ENCODE measurements around the gene SHOC2.

The SHOC2 gene

DNA sequence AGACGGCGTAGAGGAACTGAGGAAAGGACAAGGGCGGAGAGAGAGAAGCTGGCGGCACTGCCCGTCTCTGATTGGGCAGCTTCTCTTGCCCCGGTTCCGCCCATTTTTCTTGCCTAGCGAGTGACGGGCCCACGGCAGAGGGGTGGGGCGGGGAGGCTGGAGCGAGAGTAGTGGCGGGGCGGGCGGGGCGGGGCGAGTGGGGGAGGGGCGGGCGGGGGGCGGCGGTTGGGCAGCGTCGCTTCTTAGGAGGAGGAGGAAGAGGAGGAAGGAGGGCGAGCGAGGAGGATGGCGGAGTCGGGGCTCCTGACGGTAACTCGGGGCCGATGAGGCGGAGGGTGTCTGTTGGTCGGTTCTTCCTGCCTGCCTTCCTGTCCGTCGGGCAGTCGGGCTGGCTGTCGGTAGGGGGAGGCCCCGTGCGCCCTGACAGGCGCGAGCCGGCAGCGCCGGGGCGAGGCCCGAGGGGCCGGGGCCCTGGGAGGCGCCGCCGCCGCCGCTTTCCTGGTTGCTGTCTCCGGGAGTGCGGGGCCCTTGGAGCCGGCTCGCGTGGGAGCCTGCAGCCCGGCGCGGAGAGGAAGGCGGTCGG, at the start of gene SHOC2:
Gene SHOC2 (plus strand): TSS at position 256 of the 583 bp plus-strand sequence. CDS start 44,755 bp downstream, outside the sequence.
- peak; percentile 82 for DNase-seq (ENCODE audit: low spot score)

DNA sequence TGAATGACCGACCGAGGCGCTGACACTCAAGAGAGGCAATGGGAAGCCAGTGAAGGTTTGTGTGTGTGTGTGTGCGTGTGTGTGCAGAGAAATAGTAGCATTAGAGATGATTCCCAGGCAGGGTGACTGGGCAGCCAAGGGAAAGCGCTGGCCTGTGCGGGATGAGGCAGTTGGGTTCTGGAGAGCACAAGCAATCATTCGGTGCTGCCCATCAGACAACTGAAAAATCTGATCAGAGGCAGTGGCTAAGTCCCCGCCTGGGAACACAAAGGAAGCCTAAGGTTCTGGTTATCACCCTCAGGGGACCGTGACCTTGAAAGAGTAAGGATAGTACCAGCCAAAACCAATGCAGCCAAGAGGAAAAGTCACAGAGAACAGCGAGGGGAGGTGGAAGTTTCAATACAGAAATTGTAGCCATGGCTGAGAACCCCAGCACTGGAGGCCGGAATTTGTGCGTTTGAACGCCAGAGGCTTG, 48.5 kb upstream of the SHOC2 start:
- no peak for DNase-seq (ENCODE audit: low spot score)

DNA sequence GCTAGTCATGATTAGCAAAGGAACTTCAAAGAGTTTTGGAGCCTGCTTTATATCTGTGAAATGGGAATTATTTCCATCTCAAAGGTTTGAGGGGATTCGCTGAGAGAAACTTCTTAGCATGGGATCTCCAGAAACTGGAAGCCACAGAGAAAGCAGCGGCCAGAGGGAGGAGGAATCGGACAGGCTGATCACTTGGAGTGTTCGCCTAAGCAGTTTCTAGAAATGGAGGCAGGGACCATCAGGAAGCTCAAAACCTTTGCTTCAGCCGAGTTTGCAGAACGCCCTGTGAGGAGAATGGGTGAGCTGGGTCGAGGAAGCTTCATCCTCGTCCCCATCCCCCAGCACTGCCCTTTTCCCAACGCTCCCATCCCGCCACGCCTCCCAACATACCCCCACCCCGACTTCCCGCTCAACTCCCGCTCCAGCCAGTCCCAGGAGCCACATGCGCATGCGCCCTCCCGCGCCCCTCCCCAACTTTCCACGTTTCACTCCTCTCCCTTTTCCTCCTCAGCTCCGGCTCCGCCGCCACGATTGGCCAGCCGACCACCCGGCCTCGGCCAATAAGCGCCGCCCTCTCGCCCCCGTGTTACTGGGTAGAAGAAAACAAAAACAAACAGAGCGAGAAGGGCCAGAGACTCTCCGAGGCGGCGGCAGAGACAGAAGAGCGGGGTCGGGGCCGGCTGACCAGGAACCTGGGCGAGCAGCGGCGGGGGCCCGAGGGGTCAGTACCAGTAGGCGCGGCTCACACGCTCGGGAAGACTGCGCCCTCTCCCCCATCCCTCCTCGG, 47.9 kb upstream of the SHOC2 start, which contains the start of gene PDCD4:
Gene PDCD4 (plus strand): TSS at position 631 of the 787 bp plus-strand sequence. CDS start 4,100 bp downstream, outside the sequence.
- peak; percentile 88 for DNase-seq (ENCODE audit: low spot score)

DNA sequence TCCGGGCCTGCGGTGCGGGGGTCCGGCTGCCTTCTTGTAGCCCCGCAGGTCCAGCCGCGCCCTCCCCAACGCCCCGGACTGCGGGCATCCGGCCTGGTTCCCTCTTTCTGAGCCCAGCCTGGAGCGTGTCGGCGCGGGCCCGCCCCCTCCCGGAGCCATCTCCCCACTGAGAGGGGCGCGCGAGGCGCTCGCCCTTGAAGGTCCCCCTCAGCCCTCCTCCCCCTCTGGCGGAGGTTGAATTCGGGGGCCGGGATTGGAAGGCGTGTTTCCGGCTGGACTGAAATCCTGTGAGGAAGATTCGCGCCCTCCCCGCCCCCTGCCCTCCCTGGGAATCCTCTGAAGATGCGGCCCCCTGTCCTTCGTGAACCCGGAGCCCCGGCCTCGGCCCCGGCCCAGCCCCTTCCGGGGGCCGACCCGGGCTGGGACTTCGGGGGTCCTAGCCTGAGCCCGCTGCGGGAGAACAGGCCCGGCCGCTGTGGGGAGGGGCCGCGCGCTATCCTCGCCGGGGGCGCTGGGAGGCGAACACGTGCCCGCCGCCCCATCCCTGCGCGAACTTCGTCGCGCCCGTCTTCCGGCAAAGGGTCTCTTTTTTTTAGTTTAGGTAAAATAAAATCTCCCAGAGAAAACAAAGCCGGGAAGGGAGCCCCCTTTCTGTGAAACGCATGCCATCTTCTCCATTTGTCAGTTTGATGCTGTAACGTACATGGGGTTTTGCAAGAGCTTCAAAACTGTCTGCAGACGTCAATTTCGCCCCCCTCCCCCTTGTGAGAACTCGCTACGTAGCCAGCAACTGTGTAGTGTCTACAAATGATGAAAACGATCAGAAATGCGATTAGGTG, 47.0 kb upstream of the SHOC2 start:
- DNase-seq (ENCODE audit: low spot score) = peak; percentile 40

DNA sequence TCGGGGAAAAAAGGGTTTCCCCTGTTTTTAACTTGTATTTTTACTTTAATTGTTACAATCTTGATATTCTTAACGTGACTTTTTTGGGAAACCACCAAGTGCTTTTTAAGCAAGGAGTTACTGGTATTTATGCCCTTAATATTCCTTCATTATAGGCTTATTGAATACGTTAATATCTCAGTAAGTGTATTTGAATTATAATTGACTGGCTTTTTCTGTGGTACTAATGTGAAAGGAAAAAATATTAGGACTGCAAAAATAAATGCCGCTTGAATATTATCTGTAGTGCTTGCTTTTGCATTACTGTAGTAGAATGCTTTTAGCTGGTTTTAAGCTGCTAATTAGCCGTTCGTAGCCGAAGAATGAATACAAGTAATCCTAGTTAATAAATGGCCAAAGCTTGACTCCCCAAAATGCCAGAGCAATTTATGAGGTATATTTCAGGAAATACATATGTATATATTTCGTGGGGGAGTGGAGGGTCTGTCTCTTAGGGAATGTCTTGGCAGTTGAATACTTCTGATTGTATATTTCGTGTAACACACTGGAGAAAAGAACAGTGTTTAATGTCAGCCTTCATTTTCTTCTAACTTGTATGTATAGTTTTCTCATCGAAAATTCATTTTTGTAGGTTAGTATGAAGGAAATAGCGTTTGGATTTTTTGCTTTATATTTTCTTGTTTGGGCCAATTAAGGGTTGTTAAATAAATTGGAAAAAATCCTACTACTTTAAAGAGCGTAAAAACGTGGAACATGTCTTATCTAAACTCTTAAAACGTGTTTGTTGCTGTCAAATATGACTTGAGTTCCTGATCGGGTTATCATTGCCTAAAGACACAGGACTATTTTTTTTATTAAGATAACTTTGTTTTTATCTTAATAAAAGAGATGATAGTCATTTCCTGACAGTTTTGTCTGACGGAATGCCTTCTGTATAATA, 46.1 kb upstream of the SHOC2 start:
- DNase-seq (ENCODE audit: low spot score) = no peak

DNA sequence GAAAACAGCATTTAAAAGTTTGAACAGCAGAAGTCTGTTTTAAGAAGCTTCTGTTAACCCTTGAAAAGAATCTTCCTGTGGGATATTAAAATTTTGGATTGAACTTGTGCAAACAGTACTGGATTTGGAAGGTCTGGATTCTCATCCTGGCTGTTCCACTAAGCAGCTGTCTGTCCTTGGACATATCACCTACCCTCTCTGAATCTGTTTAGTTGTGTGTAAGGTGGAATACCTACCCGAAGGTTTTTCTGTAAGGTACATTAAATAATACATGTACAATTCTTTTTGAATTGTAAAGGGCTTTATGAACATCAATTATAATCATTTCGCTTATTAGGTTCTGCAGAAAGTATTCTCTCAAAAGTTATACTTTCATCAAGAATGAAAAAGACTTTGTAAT, 45.5 kb upstream of the SHOC2 start:
- DNase-seq (ENCODE audit: low spot score) = no peak

DNA sequence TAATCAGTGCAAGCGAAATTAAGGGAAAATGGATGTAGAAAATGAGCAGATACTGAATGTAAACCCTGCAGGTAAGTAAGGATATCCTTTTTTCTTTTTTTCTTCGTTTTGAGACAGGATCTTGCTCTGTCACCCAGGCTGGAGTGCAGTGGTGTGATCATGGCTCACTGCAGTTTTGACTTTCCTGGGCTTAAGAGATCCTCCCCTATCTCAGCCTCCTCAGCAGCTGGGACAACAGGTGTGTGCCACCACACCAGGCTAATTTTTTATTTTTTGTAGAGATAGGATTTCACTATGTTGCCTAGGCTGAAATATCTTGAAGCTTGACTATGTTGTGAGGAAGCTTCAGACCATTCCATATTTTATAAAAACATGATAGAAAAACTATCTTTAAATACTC, 43.4 kb upstream of the SHOC2 start:
- no peak for DNase-seq (ENCODE audit: low spot score)

DNA sequence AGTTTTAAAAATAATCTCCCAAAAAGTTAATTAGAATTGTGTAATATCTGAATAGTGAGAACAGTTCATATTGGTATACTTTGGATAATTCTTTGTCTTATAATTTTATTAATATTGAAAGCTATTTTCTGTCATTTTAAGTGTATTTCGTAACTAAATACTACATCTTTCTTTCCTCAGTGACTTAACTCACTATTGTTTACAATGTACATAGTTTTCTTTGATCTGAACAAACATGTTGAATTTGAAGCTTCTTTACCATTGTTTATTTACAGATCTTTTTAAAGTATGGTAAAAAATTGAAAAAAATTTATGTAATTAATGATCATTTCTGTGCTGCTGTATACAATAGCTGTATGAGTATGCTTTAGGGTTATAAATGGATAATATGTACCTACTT, 42.6 kb upstream of the SHOC2 start:
- DNase-seq (ENCODE audit: low spot score) = no peak

DNA sequence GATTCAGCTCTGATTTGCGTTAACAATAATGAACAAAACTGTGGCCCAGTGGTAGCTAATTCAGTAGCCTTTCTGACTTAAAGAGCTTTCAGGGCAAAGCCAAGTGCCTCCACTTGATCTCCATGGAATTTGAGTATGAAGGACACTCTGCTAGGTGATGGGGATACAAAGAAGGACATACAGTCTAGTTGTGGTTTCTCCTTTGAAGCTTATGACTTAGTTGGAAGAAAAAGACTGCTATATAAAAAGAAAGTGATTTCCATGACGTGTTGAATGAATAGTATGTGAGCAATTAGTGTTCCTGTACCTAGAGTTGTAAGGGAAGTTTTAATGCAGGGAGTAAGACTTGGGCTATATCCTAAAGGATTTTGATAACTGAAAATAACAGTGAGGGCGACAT, 39.4 kb upstream of the SHOC2 start:
- no peak for DNase-seq (ENCODE audit: low spot score)

DNA sequence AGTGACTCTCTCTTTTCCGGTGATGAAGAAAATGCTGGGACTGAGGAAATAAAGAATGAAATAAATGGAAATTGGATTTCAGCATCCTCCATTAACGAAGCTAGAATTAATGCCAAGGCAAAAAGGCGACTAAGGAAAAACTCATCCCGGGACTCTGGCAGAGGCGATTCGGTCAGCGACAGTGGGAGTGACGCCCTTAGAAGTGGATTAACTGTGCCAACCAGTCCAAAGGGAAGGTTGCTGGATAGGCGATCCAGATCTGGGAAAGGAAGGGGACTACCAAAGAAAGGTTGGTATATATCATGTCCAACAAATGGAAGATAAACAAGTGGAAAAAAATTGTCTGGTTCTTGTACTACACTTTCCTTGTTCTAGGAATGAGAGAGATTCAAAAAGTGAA, 38.2 kb upstream of the SHOC2 start:
- no peak for DNase-seq (ENCODE audit: low spot score)

DNA sequence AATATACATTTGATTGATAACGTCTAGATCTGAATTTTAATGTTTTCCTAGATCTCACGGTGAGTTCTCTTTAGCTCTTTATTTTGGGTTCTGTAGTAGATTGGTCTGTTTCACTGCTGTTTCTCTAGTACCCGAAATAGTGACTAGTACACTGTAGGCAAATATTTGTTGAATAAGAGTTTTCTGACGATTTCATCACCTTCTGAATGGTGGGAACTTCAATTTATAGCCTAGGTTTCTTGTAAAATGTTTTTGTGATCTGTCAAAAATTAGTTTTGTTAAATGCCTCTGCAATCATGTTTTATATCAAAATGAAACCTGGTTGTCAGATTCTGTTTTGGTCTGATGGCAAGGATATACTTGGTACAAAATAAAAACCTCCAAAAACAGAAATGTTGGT, 37.5 kb upstream of the SHOC2 start:
- no peak for DNase-seq (ENCODE audit: low spot score)

DNA sequence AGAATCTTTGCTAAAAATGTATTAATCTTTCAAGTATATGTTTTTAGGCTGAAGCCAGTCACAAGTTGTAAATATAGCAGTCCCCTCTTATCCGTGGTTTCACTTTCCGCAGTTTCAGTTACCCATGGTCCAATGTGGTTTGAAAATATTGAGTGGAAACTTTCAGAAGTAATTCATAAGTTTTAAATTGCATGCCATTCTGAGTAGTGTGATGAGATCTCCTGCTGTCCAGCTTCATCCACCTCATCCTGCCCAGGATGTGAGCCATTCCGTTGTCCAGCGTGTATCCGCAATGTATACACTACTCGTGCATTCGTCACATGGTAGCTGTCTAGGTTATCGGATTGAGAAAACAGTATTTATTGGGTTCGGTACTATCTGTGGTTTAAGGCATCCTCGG, 35.5 kb upstream of the SHOC2 start:
- no peak for DNase-seq (ENCODE audit: low spot score)

DNA sequence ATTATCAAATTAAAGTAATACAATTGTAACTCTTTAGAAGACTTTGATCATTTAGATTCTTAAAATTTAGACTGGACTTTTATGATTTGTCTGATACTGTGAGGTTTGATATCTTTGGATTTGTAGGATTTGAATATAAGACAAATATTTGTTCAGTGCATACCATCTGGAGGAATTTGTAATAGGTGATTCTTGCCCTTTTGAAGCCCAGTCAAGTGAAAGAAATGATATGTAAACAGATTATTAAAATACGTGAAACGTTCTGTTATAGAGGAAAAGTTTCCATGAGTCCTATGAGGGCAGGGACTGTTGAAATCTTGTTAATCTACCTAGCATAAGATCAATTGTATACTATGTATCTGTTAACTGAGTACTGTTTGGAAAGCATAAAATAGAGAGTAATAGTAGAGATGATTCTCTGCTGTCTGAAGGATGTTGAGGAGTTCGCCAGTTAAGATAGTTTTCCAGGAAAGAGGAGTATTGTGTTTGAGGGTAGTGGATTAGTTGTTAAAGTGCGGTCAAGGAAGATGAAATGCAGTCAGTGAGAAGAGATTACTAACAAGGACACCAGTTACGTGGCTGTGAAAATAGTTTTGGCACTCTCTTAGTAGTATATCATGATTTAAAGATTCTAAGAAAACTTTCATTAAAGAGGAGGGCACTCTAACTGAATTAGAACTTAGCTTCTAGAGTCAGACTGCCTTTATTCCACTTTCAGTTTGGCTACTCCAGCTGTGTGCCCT, 33.3 kb upstream of the SHOC2 start:
- DNase-seq (ENCODE audit: low spot score) = no peak

DNA sequence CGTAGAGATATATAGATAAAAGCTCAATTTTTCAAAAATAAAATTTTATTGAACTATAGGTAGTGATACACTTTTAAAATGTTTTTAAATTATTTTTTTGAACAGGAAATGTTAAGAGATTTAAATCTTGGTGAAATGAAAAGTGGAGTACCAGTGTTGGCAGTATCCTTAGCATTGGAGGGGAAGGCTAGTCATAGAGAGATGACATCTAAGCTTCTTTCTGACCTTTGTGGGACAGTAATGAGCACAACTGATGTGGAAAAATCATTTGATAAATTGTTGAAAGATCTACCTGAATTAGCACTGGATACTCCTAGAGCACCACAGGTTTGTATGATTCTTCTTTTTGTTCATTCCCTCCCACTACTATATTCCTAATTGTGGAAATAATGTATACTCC, 31.8 kb upstream of the SHOC2 start:
- no peak for DNase-seq (ENCODE audit: low spot score)

DNA sequence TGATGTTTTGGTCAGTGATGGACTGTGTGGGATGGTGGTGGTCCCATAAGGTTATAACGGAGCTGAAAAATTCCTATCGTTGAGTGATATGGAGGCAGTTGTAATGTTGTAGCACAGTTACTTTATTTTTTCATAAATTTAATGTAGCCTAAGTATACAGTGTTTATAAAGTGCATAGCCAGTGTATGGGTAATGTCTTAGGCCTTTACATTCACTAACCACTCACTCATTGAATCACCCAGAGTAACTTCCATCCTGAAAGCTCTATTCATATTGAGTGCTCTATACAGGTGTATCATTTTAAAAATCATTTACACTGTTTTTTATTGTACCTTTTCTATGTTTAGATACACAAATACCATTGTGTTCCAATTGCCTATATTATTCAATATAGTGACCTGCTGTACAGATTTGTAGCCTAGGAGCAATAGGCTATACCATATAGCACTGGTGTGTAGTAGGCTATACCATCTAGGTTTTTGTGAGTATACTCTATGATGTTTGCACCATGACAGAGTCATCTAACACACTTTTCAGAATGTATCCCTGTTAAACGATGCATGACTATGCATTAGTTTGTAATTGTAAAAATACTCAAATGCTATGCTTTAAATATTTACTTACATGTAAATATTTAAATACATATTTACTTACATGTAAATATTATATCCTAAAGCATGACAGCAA, 26.7 kb upstream of the SHOC2 start:
- no peak for DNase-seq (ENCODE audit: low spot score)

DNA sequence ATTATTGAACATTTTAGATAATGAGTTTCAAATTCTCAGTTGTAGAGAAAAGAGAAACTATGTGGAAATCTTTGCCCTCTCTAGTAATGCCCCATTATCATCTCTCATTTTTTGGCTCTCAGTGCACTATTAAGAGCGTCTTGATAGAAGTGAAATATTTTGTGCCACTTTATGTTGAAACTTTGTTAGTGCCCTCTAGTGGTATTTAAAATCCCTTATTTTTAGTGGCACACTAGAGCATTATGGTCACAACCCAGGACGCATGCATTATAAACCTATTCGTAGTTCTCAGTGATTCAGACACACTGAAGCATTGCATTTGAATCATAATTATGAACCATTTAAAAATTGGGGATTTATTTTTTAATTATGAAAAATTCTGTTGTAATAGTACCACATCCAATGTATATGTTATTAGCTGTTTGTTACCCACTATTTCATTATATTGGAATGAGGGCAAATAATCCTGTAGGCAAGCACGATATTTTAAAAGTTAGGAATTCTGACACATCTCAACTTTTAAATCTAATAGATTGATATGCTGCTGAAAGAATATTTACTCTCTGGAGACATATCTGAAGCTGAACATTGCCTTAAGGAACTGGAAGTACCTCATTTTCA, 25.7 kb upstream of the SHOC2 start:
- no peak for DNase-seq (ENCODE audit: low spot score)

DNA sequence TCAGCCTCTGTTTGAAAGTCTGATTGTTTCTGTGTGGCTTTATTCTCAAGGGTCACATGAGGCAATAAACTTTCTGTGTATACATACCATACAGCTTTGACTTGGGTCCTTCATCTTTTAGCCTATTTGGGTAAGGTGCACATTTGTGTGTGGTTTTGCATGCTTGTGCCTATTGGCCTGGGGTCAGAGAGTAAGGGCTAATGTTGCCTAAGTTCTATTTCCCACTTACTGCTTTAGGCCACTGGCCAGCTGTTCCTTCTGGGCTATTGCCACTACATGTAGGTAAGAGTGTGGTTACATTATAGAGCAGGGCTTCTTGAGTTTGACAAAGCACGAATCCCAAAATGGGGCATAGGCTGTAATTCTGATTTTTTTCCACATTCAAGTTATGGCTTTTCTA, 22.2 kb upstream of the SHOC2 start:
- no peak for DNase-seq (ENCODE audit: low spot score)

DNA sequence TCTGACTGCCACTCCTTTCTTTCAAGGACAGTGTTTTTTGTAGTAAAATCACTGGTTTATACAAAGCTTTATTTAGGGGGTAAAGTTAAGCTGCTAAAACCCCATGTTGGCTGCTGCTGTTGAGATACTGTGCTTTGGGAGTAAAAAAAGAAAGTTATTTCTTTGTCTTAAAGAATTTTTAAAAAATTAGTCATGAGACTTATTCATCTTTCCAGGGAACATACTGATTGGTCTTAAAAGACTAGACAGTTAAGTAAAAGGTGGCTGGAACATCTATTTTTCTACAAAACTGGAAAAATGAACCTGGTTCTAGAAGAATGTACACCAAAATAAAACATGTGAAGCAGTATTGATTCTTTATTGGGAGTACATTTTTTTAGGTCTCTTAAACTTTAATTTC, 21.0 kb upstream of the SHOC2 start:
- no peak for DNase-seq (ENCODE audit: low spot score)

DNA sequence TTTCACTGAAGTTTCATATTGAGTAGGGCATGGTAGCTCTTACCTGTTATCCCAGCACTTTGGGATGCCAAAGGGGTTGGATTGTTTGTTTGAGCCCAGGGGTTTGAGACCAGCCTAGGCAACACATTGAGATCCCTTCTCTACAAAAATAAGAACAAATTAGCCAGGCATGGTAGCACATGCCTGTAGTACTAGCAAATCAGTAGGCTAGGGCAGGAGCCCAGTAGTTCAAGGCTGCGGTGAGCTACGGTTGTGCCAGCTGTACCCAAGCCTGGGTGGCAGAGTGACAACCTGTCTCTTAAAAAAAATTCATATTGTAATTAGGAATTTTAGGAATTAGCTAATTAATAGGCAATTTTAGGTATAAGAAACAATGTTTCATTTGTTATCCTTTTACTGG, 18.4 kb upstream of the SHOC2 start:
- no peak for DNase-seq (ENCODE audit: low spot score)

Measured in HuH-7 (cell line).